HFFc6 (cell line): Measurements from ENCODE around the gene ARID2. TPM values are rescaled to one million over a fixed set of nuclear protein-coding genes. Genes with fewer than 3 reads are reported as not detected.

Source experiments
- DNase-seq: peaks from one replicate; pipeline ENCODE4 v3.0.0-alpha.2; 2018
- H3K27ac Mint-ChIP-seq: 2 replicates; pipeline ENCODE4 v1.8.0; 2020; ENCODE audit warnings: mild to moderate bottlenecking, mixed read lengths
- H3K27me3 Mint-ChIP-seq: 2 replicates; pipeline ENCODE4 v1.8.0; 2021; ENCODE audit warnings: mild to moderate bottlenecking, moderate library complexity, mixed read lengths; ENCODE audit not compliant: insufficient read depth
- H3K36me3 Mint-ChIP-seq: 2 replicates; pipeline ENCODE4 v1.8.0; 2021; ENCODE audit warnings: low read depth, mixed read lengths
- H3K4me1 Mint-ChIP-seq: 2 replicates; pipeline ENCODE4 v1.8.0; 2020; ENCODE audit warnings: low read depth, mixed read lengths
- H3K4me3 Mint-ChIP-seq: 2 replicates; pipeline ENCODE4 v1.8.0; 2020; ENCODE audit warnings: mild to moderate bottlenecking, moderate library complexity, mixed read lengths
- H3K9me3 Mint-ChIP-seq: 2 replicates; pipeline ENCODE4 v1.8.0; 2020; ENCODE audit warnings: mild to moderate bottlenecking, mixed read lengths
- total RNA-seq, 6 experiments: library from RNA; stranded (reverse); fragmentation: NEBNext Ultra II Directional; extraction: Animal tissue kit (Norgen Biotek cat#: 25700); gene quantifications; 2 replicates in 1 of 6; 3 replicates in 5 of 6; pipeline ENCODE4 v1.2.3, GENCODE V29; 2021
- TF ChIP-seq, protein P1 (sequence below): fragments of 200-600 bp; sonication (generic); IDR thresholded peaks from 2 replicates; pipeline ENCODE4 v1.5.0; 2021; ENCODE audit warnings: antibody characterized with exemption, mild to moderate bottlenecking

ARID2 gene
- total RNA-seq, 6 experiments from 2014 or later: 11.5 to 15.6 (median 14.0) TPM

DNA sequence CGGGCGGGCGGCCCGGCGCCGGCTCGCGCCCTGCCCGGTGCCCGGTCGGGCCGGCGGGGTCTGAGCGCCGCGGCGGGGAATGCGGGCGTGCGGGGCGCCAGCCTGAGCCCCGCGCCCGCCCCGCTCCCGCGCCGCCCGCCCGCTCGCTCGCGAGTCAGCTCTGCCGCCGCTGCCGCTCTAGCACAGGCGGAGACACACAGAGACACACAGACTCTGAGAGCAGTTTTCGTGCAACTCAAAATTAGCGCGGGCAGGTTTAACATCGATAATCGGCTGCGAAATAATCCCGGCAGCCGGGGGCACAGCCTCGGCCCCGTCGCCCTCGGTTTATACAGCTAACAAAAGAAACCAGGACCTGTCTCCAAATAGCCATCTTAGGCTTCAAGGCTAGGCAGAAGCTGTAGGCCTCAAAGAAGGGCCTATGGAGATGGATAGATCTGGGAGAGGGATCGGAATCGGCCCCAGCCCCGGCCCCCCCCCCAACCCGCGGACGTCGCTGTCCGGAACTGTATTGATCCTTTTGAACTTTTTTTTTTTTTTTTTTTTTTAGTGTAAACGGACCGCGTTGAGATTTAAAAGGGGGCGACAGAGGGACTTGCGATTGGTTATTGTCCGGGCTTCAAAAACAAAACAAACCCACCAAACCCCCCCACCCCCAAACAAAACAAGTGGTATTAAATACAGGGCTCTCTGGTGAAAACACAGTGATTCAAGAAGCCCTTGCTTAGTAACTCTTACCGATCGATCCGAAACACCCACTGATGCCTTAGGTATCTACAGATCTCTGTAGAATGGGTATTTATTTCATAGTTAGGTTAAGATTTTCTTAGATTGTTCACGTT lies 1.1 kb downstream of the ARID2 start:
- Mint-ChIP-seq H3K4me3 (peak overlapping the region; percentile 92), H3K27ac (peak overlapping the region; percentile 91), H3K4me1 (peaks cover 37% of the 10 kb centered on the region), H3K9me3 (no peaks in the 10 kb centered on the region), H3K36me3 (peaks cover 11% of the 10 kb centered on the region), H3K27me3 (peaks cover 2% of the 10 kb centered on the region; the same call in 1 of the 2 replicates)
- TF ChIP-seq, protein P1, sequence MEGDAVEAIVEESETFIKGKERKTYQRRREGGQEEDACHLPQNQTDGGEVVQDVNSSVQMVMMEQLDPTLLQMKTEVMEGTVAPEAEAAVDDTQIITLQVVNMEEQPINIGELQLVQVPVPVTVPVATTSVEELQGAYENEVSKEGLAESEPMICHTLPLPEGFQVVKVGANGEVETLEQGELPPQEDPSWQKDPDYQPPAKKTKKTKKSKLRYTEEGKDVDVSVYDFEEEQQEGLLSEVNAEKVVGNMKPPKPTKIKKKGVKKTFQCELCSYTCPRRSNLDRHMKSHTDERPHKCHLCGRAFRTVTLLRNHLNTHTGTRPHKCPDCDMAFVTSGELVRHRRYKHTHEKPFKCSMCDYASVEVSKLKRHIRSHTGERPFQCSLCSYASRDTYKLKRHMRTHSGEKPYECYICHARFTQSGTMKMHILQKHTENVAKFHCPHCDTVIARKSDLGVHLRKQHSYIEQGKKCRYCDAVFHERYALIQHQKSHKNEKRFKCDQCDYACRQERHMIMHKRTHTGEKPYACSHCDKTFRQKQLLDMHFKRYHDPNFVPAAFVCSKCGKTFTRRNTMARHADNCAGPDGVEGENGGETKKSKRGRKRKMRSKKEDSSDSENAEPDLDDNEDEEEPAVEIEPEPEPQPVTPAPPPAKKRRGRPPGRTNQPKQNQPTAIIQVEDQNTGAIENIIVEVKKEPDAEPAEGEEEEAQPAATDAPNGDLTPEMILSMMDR: peak; percentile 19; the same call in 1 of the 2 replicates
- peak; percentile 22 for DNase-seq

DNA sequence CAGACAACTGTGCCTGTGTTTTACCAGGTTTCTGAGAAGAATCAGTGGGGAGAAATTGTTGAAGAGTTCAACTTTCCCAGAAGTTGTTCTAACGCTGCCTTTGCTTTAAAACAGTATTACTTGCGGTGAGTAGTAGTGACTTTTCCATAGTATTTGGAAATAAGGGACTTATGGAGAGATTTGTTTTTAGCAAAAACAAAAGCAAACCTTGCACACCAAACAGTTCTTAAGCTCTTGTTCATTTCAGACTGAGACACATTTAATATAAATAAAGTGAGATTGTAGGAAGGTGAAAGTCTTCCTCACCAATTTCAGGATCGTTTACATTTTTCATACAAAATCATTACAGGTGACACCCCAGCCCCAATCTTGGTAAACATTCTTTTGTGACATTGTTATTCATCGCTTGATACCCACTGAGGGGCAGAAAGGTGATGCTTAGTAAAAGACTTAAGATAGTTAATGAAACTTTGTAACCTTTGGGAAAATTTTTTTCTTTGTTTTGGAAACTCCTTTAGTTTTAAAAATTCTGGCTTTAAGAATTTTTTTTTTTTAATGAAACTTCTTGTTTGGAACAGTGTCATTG lies 1.8 kb downstream of the ARID2 start:
- H3K36me3 Mint-ChIP-seq: peaks cover 11% of the 10 kb centered on the region
- H3K4me3 Mint-ChIP-seq: peak overlapping the region; percentile 92
- TF ChIP-seq, protein P1: no peak
- DNase-seq: no peak
- H3K4me1 Mint-ChIP-seq: peaks cover 34% of the 10 kb centered on the region
- peaks cover 2% of the 10 kb centered on the region; the same call in 1 of the 2 replicates for H3K27me3 Mint-ChIP-seq
- H3K27ac Mint-ChIP-seq: peak overlapping the region; percentile 91
- no peaks in the 10 kb centered on the region for H3K9me3 Mint-ChIP-seq

DNA sequence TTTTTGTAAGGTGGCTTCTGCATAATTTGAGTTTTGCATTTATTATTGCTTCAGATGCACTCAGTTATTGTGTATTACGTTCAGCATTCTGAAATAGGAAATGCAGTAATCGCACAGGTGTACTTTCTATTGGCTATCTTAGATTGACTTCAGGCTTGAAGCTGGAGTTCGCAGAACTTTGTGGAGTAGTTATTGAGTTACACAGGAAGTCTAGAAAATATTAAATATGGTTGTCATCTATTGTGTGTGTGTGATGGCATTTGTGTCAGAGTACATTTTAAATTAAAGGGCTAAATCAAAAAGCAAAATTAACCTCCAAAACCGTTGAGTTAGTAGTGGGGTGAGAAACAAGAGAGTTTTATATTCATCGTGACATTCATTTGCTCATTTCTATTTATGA lies 2.7 kb downstream of the ARID2 start:
- DNase-seq: no peak
- H3K36me3 Mint-ChIP-seq: peaks cover 18% of the 10 kb centered on the region
- H3K27me3 Mint-ChIP-seq: peaks cover 2% of the 10 kb centered on the region; the same call in 1 of the 2 replicates
- H3K4me1 Mint-ChIP-seq: peaks cover 34% of the 10 kb centered on the region
- H3K4me3 Mint-ChIP-seq: peak overlapping the region; percentile 92
- TF ChIP-seq, protein P1: no peak
- peaks cover 2% of the 10 kb centered on the region for H3K9me3 Mint-ChIP-seq
- peak overlapping the region; percentile 62 for H3K27ac Mint-ChIP-seq

DNA sequence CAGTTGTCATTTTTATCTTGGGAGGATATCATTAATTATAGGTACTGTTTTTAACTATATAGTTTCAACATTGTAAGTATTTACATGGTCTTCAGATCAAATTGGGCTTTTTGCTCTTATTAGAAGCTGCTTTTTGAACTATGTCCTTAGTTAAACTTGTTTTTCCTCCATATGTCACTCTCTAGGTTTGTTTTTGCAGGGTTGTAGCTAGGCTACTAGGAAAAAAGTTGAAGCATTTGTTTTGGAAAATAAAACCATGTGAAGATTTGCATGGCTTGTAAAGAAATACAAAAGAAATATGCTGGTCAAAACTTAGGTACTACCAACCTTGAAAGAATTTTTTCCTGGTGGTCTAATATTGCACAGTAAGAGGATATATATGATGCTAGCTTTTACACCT lies 3.4 kb downstream of the ARID2 start:
- Mint-ChIP-seq H3K27ac (peak overlapping the region; percentile 31; the same call in 1 of the 2 replicates), H3K9me3 (peaks cover 5% of the 10 kb centered on the region), H3K4me1 (peaks cover 32% of the 10 kb centered on the region), H3K36me3 (peaks cover 21% of the 10 kb centered on the region), H3K27me3 (peaks cover 2% of the 10 kb centered on the region; the same call in 1 of the 2 replicates), H3K4me3 (peak overlapping the region; percentile 54)
- DNase-seq: no peak
- TF ChIP-seq, protein P1: no peak

DNA sequence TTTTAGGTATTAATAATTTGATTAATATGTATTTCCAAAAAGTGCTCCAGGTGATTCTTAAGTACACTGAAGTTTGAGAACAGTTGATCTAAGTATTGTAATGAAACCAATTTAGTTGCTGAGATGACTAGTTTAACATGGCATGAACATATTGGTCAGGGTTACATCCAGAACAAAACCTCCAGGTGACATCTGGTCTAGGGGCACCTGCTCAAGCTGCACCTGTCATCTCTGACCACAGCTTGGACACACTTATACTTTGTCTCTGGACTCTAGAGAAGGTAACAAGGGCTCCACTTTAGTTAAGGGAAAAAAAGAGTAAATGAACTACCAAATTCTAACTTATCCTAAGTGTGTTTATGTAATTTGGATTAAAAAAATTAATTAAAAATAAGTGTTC lies 8.1 kb downstream of the ARID2 start:
- Mint-ChIP-seq H3K4me3 (no peak overlapping the region), H3K36me3 (peaks cover 28% of the 10 kb centered on the region), H3K27me3 (no peaks in the 10 kb centered on the region; the same call in none of the 2 replicates), H3K9me3 (peaks cover 10% of the 10 kb centered on the region), H3K4me1 (peaks cover 14% of the 10 kb centered on the region), H3K27ac (no peak overlapping the region)
- TF ChIP-seq, protein P1: no peak
- no peak for DNase-seq
